ENCODE data around the gene NSF. TPM values are rescaled to one million over a fixed set of nuclear protein-coding genes. Genes with fewer than 3 reads are reported as not detected.
A peak's percentile ranks its signal among the peaks of the same experiment; 100 is the strongest.
"Not testable (repeated sequence)": the region's sequence is repeated elsewhere in the genome, so short reads cannot be mapped to it uniquely, and the experiment has no call there.

Gene NSF
- total RNA-seq, result 19.2 TPM
- long read RNA-seq, transcript NSF-201 (21 exons, 3,983 nt), result major isoform, 25 of 37 reads
- long read RNA-seq, partial matches to known transcripts, result 5 of 37 reads
- long read RNA-seq, other reads (novel, unspliced or antisense), result 5 of 37 reads

DNA sequence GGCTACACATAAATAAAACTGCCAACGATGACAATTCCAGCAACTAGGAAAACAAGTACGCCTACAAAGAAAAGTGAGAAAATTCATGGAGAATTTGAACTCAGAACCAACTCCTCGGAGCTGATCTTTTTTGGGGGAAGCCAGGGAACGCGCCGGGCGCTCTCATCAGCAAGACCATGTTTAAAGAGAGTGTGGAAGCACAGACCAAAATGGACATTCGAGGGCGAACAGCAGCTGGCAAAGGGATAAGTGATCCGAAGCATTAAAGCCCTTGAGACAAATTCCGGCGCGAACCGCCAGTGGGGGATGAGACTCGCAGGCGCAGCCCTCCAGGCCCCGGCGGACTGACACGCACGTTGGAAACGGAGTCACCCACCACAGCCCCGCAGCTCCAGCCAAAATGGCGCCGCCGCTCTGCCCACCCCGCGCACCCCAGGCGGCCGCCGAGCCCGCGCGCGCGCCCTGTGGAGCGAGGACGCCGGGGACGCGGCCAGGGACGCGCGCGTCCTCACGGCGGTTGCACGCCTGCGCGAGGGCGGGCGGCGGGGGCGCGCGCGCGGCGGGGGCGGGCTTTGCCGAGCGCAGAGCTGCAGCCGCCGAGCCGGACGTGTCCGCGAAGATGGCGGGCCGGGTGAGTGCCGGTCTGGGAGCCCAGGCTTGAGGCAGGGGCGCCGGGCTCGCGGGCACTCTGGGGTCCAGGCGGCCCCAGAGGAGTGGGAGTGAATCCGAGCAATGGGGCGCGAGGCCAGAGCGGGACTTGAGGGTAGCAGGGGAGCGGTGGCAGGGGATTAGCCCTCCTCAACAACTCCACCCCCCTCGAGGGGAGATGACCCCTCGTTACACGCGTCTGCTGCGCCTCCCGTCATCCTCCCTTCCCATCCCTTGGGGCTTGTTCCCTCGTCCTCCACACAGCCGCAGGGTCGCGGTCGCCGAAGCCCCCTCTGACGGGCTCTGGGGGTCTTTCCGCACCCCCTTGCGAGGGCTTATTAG, at the start of gene NSF:
TSS of gene NSF (plus strand) at position 513 of the 990 bp plus-strand sequence. CDS start at position 620, 107 bp downstream.
- intact Hi-C loops (cut with DNase I); DNase-seq (ENCODE audit: low spot score): not testable (repeated sequence)

DNA sequence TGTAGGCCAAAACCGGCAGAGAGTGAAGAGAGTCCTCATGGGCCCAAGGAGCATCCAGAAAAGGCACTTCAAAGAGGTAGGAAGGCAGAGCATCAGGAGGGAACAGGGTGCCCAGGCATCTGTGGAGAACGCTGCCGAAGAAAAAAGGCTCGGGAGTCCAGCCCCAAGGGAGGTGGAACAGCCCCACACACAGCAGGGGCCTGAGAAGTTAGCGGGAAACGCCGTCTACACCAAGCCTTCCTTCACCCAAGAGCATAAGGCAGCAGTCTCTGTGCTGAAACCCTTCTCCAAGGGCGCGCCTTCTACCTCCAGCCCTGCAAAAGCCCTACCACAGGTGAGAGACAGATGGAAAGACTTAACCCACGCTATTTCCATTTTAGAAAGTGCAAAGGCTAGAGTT, 41.9 kb upstream of the NSF start:
- DNase-seq (ENCODE audit: low spot score); intact Hi-C loops (cut with DNase I): not testable (repeated sequence)

DNA sequence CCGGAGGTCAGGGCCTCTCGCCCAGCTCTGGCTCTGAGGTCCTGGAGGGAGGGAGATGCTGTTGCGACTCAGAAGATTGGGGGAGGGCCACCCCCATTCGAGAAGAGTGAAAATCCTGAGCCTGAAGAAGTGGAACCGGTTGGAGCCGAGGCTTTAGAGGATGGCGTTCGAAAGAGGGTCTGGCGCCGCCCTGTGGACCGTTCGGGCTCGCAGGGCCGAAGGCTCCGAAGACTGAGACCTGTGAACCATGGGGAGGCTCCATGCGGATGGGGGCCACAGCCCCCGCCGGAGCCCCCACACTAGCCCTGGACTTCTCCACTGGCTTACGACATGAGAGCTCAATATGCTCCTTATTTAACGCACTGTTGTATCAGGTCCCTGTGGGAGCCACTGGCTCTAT, 31.3 kb upstream of the NSF start:
- intact Hi-C loops (cut with DNase I); DNase-seq (ENCODE audit: low spot score): not testable (repeated sequence)

DNA sequence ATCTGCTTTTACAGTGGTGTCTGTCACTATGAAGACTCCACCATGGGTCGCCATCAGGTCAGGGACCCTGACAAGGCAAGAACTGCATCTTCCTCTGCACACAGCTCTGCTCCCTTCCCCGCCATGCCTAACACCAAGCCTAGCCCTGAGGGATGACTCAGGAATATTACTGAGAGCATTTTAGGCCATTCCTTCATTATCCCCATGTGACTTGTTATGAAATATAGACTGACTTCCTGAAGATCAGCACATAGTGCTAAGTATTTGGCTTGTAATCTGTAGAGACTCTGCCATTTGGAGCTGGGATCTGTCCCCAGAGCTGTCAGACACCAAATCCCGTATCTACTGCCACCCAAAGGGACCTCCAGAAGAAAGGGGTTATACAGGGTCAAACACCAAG, 30.4 kb upstream of the NSF start:
- intact Hi-C loops (cut with DNase I); DNase-seq (ENCODE audit: low spot score): not testable (repeated sequence)

DNA sequence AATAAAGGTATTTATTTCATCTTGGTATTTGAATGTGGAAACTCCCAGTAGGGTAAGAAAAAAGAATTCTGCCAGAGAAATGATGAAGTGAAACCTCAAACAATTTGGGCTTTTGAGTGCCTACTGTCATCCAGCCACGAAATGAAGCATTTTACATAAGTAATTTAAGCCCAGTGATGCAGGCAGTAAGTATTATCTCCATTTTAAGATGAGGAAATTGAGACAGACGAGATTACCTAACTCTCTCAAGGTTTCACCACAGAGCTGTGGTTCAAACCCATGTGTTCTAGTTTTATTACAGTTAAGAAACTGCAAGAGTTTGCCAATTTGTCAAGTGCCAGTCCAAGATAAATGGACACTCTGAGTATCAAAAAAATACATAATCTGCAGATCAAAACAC, 24.2 kb upstream of the NSF start:
- DNase-seq (ENCODE audit: low spot score); intact Hi-C loops (cut with DNase I): not testable (repeated sequence)

DNA sequence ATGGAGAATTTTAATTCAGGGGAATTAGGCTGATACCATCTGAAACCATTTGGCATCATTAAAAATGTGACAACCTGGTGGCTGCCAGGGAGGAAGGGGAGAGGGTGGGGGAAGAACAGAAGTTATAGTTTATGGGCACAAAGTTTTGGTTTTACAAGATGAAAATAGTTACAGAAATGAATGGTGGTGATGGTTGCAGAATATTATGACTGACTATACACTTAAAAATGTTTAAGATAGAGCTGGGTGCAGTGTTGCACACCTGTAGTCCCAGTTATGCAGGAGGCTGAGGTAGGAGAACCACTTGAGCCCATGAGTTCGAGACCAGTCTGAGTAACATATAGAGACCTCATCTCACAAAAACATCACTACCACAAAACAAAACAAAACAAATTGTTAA, 23.5 kb upstream of the NSF start:
- intact Hi-C loops (cut with DNase I); DNase-seq (ENCODE audit: low spot score): not testable (repeated sequence)

DNA sequence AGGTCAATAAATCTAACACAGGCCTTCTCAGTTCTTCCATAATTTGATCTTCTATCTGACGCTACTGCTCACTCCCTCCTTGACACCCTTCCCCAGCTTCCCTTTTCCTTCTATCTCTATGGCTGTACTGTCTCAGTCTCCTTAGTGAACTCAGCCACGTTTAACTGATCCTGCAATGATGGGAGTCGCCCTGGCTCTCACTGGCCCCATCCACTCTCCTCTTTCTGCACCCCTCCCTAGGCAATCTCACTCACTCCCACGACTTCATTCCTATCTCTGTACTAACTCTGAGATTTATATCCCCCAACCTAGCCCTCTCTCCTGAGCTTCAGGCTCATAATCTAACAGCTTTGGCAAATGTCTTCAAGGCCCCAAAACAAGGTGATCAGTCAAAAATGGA, 18.7 kb upstream of the NSF start:
- intact Hi-C loops (cut with DNase I); DNase-seq (ENCODE audit: low spot score): not testable (repeated sequence)

DNA sequence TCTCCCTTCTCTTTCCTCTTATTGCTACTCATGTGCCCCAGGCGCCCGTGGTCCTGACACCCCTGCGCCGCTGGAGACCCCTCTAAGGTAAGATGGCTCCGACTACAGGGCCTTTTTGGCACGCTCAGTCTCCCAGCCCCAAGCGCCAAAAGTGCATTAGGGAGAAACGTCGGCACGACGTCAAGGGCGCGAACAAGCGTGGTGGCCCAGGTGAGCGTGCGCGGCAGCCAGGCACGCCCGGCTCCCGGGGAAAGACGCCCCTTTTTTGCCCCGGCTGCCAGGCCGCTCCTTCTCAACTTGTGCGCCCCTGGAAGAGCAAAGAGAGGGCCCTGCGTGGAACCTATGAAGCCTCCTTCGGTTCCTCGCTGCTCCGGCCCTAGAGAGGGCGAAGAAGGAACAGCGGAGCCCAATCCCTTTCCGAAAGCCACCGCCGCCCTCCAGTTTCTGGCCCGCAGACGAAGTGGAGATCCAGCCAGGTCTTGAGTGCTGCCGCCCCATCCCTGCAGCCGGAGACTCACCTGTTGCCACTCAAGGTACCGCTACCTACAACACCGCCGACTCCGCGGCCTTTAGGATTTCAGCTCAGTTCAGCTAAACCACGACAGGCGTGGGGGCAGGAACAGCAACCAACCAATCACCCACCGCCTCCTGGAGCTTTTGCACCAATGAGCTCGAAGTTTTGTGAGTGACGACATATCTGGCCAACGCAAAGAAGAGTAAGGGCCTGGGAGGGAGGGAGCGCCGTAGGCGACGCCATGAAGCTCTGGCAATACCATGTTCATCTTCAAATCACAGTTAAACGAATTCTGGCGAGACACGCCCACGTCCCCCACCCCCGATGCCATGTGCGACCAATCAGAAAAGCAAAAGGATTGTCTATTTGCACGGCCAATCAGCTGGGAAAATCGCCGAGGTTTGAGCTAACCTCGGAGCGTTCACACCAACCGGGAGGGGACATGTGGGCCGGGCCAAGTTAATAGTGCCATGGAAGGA, 11.1 kb upstream of the NSF start, which contains the start of gene ARL17A:
TSS of gene ARL17A (minus strand) at position 609 of the 993 bp plus-strand sequence. CDS start 3,369 bp downstream, outside the sequence.
- intact Hi-C loops (cut with DNase I), result not testable (repeated sequence)
- peak; percentile 90 for DNase-seq (ENCODE audit: low spot score)

DNA sequence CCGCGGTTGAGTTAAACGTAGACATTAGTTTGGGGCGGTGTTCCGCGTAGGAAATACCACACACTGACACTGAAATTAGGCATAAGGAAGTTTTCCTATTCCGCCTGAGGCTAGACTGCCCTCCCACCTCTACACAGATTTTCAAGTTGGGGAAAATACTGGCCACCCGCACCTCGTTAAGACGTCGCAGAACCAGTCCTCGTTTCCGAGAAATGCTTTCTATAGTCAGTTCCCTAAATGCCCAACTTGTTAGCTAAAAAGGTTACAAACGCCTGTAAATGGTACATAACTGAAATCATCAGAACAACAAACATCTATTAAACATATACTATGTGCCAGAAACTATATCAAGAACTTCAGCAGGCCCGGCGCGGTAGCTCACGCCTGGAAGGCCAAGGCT, 10.4 kb upstream of the NSF start:
- intact Hi-C loops (cut with DNase I); DNase-seq (ENCODE audit: low spot score): not testable (repeated sequence)

DNA sequence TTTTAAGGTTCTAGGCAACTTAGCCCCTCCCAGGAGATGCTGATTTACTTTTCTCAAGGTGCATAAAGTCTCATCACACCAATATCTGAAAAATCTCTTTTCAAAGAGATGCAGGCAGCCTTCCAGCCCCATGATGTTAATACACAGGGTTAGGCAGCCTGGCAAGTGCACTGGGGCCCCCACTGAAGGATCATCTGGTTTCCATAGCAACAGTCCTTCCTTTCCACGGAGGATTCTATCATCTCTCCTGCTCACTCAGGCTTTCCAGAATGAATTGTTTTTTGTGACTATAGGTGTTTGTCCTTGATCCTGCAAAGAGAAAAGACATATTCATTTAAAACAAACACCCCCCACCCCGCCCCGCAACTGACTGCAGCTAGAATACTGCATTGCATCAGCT, 5.0 kb upstream of the NSF start:
- intact Hi-C loops (cut with DNase I); DNase-seq (ENCODE audit: low spot score): not testable (repeated sequence)

DNA sequence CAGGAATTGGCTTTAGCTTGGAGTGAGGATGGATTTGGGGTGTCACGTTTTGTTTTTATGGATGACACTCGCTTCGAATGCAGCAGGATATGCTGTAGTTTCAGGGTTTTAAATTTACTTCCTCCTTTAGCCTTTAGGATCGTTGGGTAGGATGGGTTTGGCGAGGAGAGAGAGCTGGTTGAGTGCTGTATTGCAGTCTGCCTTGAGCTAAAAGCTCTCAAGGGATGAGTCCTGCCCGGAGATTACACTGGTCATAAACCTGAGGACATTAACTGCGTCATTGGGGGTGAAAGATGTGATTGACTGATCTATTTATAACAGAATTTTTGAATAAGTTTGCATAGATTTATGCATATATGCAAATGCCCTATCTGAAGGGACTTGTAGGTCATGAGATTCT, 863 bp downstream of the NSF start:
- intact Hi-C loops (cut with DNase I); DNase-seq (ENCODE audit: low spot score): not testable (repeated sequence)

DNA sequence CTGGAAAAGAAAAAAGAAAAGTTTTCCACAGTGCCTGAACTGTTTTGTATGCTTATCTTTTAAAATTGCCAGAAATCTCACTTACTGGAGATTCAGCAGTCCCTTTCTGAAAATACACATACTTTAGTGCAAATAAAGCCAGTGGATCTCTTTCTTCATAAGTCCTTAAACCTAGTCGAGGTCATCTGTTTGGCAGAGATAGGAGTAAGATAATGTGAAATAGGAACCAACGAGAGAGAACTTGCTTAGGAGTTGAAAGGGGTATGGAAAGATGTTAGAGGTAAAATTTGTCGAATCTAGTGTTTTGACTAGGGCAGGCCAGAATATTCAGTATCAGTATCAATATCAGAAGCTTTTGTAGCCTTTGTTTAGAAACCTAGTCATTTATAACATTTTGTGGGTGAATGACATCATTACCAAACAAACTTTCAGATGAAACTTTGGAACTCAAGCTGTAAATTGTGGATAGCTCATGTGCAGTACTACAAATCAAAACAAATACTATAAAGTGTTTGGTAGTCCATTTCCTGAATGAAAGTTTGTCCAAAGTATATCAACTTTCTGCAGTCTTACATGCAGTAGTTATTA, 8.0 kb downstream of the NSF start:
- DNase-seq (ENCODE audit: low spot score); intact Hi-C loops (cut with DNase I): not testable (repeated sequence)

DNA sequence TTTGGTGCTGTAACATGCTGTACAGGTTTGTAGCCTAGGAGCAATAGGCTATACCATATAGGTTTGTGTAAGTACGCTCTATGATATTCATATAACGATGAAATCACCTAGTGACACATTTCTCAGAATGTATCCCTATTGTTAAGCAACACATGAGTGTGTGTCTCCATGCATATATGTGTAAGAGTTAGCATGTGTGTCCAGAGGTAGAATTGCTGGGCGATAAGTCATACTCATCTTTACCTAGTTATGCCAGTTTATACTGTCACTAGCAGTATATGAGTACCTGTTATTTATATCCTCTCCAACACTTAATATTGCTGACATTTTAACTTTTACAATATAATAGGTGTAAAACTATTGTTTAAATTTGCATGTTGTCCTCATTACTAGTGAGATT, 10.3 kb downstream of the NSF start:
- DNase-seq (ENCODE audit: low spot score); intact Hi-C loops (cut with DNase I): not testable (repeated sequence)

DNA sequence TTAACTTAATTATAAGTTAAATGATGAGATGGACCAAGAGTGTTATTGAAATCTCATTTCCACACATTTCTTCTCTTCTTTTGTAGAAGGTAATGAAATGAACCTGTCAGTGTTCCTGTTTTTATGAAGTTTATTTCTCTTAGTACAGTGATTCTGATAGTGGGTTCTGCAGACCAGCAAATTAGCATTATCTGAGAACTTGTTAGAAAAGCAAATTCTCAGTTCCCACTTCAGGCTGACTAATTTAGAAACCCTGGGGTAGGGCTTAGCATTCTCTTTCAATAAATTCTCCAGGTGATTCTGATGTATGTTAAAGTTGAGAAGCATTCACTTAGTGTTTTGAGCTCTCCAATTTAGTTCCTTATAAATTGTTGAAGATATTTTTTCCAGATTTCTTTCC, 12.7 kb downstream of the NSF start:
- intact Hi-C loops (cut with DNase I); DNase-seq (ENCODE audit: low spot score): not testable (repeated sequence)

DNA sequence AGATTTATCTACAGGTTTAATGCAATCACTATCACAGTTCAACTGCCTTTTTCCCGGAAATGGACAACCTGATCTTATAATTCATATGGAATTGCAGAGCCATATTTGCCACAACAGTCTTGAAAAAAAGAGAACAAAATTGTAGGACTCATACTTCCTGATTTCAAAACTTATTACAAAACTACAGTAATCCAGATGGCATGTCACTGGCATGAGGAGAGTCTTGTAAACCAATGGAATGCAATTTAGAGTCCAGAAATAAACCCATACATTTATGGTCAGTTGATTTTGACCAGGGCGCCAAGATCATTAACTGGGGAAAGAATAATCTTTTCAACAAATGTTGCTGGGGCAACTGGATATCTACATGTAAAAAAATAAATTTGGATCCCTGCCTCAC, 20.8 kb downstream of the NSF start:
- DNase-seq (ENCODE audit: low spot score); intact Hi-C loops (cut with DNase I): not testable (repeated sequence)

DNA sequence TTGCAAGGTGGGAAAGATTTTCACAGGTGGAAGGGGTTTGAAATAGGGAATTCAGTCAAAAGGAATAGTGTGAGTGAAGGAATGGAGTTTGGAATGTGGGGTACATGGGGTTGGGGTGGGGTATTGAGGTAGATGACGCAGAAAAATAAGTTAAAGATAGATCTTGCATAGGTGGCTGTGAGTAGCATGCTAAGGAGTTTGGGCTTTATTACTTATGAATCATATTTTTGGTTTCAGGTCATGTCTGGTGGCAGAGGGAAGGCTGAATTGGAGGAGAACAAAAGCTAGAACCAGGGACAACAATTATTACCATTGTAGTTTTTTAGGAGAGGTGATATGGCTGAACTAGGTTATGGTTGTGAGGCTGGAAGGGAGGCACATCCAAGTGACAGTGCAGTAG, 23.4 kb downstream of the NSF start:
- intact Hi-C loops (cut with DNase I); DNase-seq (ENCODE audit: low spot score): not testable (repeated sequence)

DNA sequence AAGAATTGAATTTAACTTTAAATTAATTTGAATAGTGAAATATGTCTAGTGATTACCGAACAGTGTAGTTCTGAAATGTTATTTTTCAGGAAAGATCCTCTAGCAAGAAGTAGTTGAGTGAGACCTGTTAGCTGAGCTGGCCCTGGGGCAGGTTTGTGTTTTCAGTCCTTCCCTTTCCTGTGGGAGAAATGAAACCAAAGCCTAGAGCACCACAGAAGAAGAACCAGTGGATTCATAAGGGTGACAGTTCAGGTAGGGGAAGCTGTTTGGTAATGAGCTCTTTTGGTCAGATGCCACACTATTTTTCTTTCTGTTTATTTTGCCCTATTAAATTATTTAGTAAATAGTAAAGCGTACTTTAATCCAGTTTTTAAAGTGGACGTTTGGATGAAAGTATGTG, 26.7 kb downstream of the NSF start:
- DNase-seq (ENCODE audit: low spot score); intact Hi-C loops (cut with DNase I): not testable (repeated sequence)

DNA sequence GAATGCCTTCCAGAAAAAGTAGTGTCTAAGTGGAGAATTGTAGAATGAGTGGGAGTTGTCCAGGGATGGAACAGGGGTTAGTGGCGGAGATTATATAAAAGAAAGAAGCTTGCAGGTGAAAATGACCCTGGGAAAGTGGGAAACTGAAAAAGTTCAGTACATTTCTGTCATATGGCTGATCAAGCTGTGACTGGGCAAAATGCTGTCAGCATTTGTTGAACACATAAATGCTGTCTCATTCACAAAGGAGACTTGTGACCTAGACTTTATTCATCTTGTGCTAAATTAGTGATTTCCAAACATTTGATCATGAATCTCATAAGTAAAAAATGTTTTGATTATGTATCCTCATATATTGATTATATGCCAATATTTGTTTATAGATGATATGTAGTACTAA, 28.5 kb downstream of the NSF start:
- DNase-seq (ENCODE audit: low spot score); intact Hi-C loops (cut with DNase I): not testable (repeated sequence)

DNA sequence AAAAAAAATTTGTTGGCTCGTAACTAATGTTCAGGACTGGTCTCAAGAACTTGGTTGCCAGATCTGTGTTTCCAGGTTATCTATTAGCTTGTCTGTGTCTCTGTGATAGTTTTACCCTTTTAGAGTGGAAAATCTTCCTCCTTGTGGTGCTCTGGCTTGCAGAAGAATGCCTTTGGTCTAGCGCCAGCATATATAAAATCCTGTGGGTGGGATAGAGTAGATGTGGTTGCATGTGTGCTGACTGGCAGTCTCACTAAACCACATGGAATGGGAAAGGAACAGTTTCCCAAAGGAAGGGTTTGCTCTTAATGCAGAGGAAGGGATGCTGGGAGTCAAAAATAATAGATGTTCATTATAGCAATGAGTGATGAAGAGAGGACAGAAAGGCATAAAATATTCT, 33.3 kb downstream of the NSF start:
- intact Hi-C loops (cut with DNase I); DNase-seq (ENCODE audit: low spot score): not testable (repeated sequence)
